Kidney (tissue), 11 donors: ENCODE measurements around the gene SRGAP2C. TPM values are rescaled to one million over a fixed set of nuclear protein-coding genes. Genes with fewer than 3 reads are reported as not detected.
"Not testable (repeated sequence)": the region's sequence is repeated elsewhere in the genome, so short reads cannot be mapped to it uniquely, and the experiment has no call there.

ENCODE experiments used
- DNase-seq, 5 donors: peaks; one replicate each; pipeline ENCODE4 v3.0.0-alpha.2; 2013 to 2020
- FAIRE-seq: peaks from 2 replicates; lab custom pipeline; 2012; peaks lifted over from hg19 to GRCh38; lab: Jason Lieb, UNC
- H3K27ac ChIP-seq, 2 donors: one replicate each; pipeline ENCODE4 v1.7.0; 2013; ENCODE audit warnings: low read depth in 2 of 2, low read length in 2 of 2, inconsistent platforms in 1 of 2
- H3K27me3 ChIP-seq: one replicate; pipeline ENCODE4 v1.7.1; 2013; ENCODE audit warnings: low read length, inconsistent platforms; ENCODE audit not compliant: control insufficient read depth, insufficient read depth
- H3K36me3 ChIP-seq, 3 donors: one replicate each; pipeline versions ENCODE4 v1.7.0 to v1.7.1; 2013; ENCODE audit warnings: low read length in 3 of 3, control low read depth in 1 of 3, inconsistent platforms in 1 of 3; ENCODE audit not compliant: insufficient read depth in 3 of 3, control insufficient read depth in 2 of 3
- H3K4me1 ChIP-seq, 3 donors: one replicate each; pipeline versions ENCODE4 v1.7.0 to v1.7.1; 2013; ENCODE audit warnings: low read length in 3 of 3, inconsistent platforms in 1 of 3, low read depth in 1 of 3; ENCODE audit not compliant: control insufficient read depth in 2 of 3, insufficient read depth in 2 of 3
- H3K4me3 ChIP-seq, 3 donors: one replicate each; pipeline versions ENCODE4 v1.7.0 to v1.8.1; 2013; ENCODE audit warnings: low read length in 3 of 3, control low read depth in 1 of 3, inconsistent platforms in 1 of 3
- H3K9ac ChIP-seq, 3 donors: one replicate each; pipeline versions ENCODE4 v1.7.0 to v1.7.1; 2013; ENCODE audit warnings: low read length in 3 of 3, control low read depth in 1 of 3, inconsistent platforms in 1 of 3
- H3K9me3 ChIP-seq, 3 donors: one replicate each; pipeline versions ENCODE4 v1.7.0 to v1.7.1; 2013; ENCODE audit warnings: low read length in 3 of 3, control low read depth in 1 of 3, inconsistent platforms in 1 of 3; ENCODE audit not compliant: control insufficient read depth in 2 of 3, insufficient read depth in 1 of 3
- intact Hi-C: fragments of 100-400 bp; cut with DNase I; formaldehyde crosslinking; loops from one replicate; pipeline ENCODE4 v1.11.1; 2022
- polyA plus RNA-seq: library from polyadenylated mRNA; stranded (reverse); fragments of 350-450 nt; fragmentation: Illumina TruSeq; extraction: RNeasy Lipid Tissue Mini Kit (QIAGEN cat#74804); gene quantifications from one replicate; pipeline ENCODE4 v1.2.3, GENCODE V29; 2014; ENCODE audit warnings: low read depth, low replicate concordance; ENCODE audit not compliant: insufficient read depth
- total RNA-seq: library from RNA; stranded (reverse); fragmentation: NEBNext Ultra II Directional; extraction: Animal tissue kit (Norgen Biotek cat#: 25700); gene quantifications from one replicate; pipeline ENCODE4 v1.2.1, GENCODE V29; 2021
- donor health status: control.
- donor health status: control.
- donor health status: DM: yes; HTN: yes; CAD: no.
- donor health status: Normal renal cell carcinoma (clear cell type).

The SRGAP2C gene
- total and polyA plus RNA-seq, 2 donors from 2014 or later: 6.6 to 29.1 TPM

GRCh38 chr1:121346654-121347053 is 161.9 kb downstream of the SRGAP2C start:
- H3K36me3 ChIP-seq, H3K27ac ChIP-seq, FAIRE-seq, H3K9ac ChIP-seq, intact Hi-C loops, DNase-seq, H3K9me3 ChIP-seq, H3K4me3 ChIP-seq, H3K27me3 ChIP-seq, H3K4me1 ChIP-seq: not testable (repeated sequence)

- intact Hi-C loops, H3K9me3 ChIP-seq, H3K27me3 ChIP-seq, FAIRE-seq, H3K4me1 ChIP-seq, H3K4me3 ChIP-seq, H3K36me3 ChIP-seq, H3K27ac ChIP-seq, DNase-seq, H3K9ac ChIP-seq: not testable (repeated sequence)
Measured at GRCh38 chr1:121347476-121347875, 162.7 kb downstream of the SRGAP2C start.

- H3K27me3 ChIP-seq, H3K36me3 ChIP-seq, H3K9me3 ChIP-seq, H3K27ac ChIP-seq, DNase-seq, intact Hi-C loops, H3K4me1 ChIP-seq, H3K4me3 ChIP-seq, FAIRE-seq, H3K9ac ChIP-seq: not testable (repeated sequence)
Measured at GRCh38 chr1:121348115-121348514, 163.3 kb downstream of the SRGAP2C start.

GRCh38 chr1:121349332-121349967 is 164.7 kb downstream of the SRGAP2C start:
- intact Hi-C loops, DNase-seq, H3K4me3 ChIP-seq, H3K27ac ChIP-seq, H3K27me3 ChIP-seq, H3K36me3 ChIP-seq, FAIRE-seq, H3K4me1 ChIP-seq, H3K9ac ChIP-seq, H3K9me3 ChIP-seq: not testable (repeated sequence)

GRCh38 chr1:121355711-121356420 is 171.1 kb downstream of the SRGAP2C start:
- H3K4me3 ChIP-seq, H3K27ac ChIP-seq, DNase-seq, H3K27me3 ChIP-seq, H3K9me3 ChIP-seq, H3K4me1 ChIP-seq, intact Hi-C loops, H3K9ac ChIP-seq, H3K36me3 ChIP-seq, FAIRE-seq: not testable (repeated sequence)

GRCh38 chr1:121356819-121357218 is 172.0 kb downstream of the SRGAP2C start:
- H3K27me3 ChIP-seq, H3K9me3 ChIP-seq, H3K27ac ChIP-seq, H3K9ac ChIP-seq, DNase-seq, H3K4me1 ChIP-seq, H3K36me3 ChIP-seq, intact Hi-C loops, H3K4me3 ChIP-seq, FAIRE-seq: not testable (repeated sequence)

GRCh38 chr1:121360531-121360930 is 175.8 kb downstream of the SRGAP2C start:
- H3K4me1 ChIP-seq, intact Hi-C loops, H3K27me3 ChIP-seq, H3K27ac ChIP-seq, FAIRE-seq, H3K4me3 ChIP-seq, H3K9ac ChIP-seq, DNase-seq, H3K9me3 ChIP-seq, H3K36me3 ChIP-seq: not testable (repeated sequence)

- H3K36me3 ChIP-seq, H3K9me3 ChIP-seq, H3K9ac ChIP-seq, H3K4me1 ChIP-seq, H3K4me3 ChIP-seq, intact Hi-C loops, DNase-seq, H3K27me3 ChIP-seq, H3K27ac ChIP-seq, FAIRE-seq: not testable (repeated sequence)
Measured at GRCh38 chr1:121361451-121362233, 176.9 kb downstream of the SRGAP2C start.
